Hypothalamus (tissue), 51 donors: ENCODE data around the gene LYPLAL1.
"Not testable (repeated sequence)": the region's sequence is repeated elsewhere in the genome, so short reads cannot be mapped to it uniquely, and the experiment has no call there.

Experiments
- DNase-seq, 51 donors: peaks; one replicate each; lab custom pipeline; 2025; lab: John Stamatoyannopoulos, UW

LYPLAL1 gene

DNA sequence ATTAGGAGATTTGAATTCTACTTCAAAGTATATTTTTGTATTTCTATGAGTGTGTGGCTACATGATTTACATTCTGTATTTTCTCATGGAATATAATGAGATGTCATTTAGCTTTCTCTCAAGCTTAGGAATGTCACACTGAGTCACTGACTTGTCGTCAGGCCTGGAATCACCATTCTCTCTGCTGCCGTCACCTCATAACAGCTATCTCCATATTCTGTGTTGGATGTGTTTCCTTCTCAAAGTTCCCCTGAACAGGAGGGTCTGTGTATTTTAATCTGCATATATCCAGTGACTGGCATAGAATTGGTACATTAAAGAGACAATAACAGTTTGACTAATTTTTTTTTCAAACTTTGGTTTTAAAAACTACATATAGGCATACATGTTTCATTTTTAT, 35.9 kb downstream of the LYPLAL1 start:
- DNase-seq, result no peak

DNA sequence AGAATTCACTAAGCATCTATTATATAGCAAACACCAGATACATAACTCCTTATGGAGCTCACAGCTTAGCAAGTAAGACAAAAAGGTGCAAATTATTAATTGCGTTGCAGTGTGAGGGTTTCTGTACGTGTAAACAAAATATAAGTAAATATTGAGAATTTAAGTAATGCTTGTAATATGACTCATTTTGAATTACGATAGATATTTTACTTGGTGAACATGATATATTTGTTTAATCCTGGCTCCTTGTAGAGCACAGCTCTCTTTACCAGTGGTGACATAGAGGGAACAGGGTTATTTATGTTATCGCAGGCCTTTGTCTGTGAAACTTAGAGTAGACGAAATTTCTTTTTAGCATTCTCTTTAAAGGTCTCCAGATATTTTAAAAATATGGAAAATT, 36.4 kb downstream of the LYPLAL1 start:
- DNase-seq, result no peak

DNA sequence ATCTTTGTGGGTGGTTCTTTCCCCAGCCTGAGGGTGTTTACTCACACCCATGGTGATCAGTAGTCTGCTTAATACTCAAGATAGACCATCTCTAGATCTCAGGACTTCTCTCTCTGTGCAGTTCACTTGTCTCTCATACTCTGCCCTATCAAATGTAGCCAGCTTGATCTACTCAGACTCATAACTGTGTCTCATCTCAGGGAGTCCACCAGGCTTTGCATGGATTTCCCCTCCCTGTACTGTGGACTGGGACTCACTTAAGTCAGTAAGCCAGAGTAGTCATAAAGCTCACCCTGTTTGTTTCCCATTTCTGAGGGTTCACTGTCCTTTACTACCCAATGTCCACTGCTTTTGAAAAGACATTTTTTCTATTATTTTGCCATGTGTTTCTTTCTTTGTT, 41.8 kb downstream of the LYPLAL1 start:
- DNase-seq, result no peak

DNA sequence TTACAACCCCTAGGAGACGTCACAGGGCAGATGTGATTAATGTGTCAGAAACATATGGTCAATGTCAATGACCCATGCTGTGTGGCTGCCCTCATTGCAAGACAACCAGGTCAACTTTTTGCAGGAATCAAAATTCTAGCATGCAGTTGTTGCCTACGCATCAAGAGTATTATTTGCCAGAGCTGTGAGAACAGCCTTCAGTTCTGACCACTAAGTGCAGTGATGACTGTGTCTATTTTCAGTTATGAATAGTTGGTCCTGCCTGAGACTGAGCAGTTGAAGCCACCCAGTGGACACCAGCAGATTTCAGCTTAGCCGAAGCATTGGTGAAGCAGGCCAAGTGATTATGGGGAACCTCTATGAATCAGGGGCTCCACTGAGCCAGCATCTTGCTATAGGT, 47.3 kb downstream of the LYPLAL1 start:
- DNase-seq, result no peak

DNA sequence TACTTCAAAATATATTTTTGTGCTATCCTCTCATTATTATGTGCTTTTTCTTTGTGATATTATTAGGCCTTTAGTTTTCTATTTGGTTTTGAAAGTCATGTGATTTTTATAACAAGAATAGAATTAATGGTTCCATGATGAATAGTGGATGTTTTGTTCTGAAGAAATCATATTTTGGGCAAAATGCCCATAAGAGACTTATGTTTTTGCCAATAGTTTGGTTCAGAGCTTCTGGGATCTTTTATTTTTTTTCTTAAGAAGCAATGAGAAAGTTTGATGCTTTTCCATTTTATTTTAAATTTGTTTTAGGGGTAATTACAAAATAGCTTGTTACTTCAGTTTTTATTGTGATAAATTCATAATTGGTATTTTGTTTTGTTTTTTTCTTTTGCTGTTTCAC, 49.8 kb downstream of the LYPLAL1 start:
- DNase-seq, result no peak

DNA sequence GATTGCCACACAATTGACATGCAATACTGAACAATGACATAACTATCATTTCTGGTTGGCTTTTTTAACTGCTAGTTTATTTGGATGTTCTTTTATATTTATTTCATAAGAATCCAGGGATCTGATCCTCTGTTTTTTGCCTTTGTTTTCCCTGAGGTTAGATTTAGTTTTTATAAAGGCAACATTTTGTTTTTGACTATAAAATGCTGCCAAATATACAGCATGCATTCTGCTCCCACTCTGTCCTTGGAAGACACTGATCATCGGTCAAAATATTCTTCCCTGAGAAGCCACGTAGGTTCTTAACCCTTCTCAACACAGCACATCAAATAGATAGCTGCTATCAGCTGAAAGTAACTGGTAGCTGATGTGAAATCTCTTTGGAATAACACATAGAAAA, 52.5 kb downstream of the LYPLAL1 start:
- no peak for DNase-seq

DNA sequence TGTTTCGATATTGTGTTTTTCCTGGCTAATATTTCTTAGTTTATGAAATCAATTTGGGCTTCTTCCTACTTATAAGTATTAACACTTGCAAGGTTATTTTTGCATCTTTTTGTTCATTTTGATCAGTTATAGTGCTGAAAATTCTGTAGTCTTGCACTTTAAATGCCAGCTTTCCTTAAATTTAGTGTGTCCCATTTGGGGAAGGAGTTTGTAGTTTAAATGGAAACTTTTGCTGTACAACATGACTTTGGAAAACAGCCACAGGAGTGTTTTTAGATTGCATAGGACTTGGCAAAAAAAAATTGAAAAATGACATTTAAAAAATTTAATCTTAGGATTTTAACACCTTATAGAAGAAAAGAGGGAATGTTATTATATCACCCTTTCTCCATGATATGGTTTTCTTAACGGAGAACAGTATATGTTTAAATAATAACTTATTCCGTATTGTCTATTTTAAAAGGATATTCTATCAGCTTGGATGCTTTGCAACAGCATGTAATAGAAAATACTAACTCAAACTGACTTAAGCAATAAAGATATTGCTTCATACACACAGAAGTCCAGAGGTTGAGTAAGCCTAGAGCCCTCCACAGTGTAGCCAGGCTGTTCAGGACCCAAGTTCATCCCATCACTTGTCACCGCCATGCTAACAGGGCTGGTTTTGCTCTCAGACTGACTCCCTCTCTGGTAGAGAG, 53.8 kb downstream of the LYPLAL1 start:
- DNase-seq, result no peak

DNA sequence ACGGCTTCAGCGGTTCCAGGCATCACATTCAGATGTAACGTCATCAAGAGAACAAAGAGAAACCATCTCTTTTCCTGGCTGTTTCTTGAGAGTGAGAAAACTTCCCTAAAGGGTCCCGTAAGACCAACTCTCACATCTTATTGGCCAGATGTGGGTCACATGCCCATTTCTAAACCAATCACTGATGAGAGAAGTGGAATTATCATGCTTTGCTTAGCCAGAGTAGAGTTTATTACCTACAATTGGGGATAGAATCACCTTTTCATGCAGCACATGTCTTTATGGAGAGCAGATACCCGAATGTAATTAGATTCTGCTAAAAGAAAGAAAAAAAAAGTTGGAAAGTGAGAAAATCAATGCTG, 54.4 kb downstream of the LYPLAL1 start:
- no peak for DNase-seq

DNA sequence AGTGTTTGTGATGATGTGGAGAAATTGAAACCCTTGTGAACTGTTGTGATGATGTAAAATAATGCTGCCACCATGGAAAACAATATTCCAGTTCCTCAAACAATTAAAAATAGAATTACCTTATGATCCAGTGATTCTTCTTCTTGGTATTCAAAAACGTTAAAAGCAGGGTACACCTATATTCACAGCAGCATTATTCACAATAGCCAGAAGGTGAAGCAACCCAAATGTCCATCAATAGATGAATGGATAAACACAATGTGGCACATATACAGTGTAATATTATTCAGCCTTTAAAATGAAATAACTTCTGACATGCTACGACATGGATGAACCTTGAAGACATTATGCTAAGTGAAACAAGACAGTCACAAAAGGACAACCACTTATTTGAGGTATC, 59.2 kb downstream of the LYPLAL1 start:
- DNase-seq, result no peak

DNA sequence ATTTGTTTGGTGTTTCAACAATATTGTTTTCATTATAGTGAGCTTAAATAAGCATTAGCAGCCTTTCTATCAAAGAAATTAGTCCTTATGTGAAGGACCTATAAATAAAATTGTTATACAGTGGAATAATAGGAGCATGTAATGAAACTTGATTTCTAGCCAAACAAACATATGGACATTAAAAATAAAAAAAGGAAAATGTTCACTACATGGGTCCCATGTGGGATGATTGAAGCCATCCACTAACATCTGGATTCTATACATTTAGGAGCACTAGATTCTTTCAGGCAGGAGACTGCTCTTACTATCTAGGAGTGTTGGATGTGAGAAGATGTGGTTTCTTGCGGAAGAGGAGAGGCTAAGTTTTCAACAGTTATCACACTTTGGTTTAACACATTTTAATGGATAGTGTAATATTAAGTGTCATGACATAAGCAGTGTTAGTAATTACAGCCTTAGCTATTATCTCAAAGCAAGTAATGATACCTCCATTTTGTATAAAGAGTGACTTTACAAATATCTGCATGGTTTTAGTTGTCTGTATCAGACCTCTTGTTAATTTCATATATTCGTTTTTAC, 62.3 kb downstream of the LYPLAL1 start:
- no peak for DNase-seq

DNA sequence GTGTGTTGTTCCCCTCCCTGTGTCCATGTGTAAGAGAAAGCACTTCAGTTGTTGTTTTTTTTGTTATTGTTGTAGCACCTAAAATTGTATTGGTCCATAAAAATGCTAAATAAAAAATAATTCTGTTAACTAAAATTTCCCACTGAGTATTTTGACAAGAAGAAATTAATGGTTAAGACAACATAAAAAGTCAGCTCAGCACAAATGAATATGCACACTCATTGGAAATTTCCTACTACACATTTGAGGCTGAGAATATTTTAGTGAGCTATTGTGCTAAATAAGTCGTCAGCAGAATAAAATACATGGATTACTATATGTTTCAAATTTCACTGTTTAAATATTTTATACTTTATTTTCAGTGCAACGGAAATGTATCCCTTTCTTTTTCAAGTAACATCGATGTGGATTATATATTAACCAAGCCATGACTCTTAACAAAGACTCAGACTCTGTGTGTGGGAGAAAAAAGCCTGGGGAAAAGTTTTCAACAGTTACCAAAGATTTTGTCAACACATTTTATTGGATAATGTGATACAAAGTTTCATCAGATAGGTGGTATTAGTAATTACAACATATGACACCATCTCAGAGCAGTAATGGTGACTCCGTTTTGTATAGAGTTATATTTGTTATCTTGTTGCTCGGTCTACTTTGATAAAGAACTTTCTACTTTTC, 63.4 kb downstream of the LYPLAL1 start:
- no peak for DNase-seq

DNA sequence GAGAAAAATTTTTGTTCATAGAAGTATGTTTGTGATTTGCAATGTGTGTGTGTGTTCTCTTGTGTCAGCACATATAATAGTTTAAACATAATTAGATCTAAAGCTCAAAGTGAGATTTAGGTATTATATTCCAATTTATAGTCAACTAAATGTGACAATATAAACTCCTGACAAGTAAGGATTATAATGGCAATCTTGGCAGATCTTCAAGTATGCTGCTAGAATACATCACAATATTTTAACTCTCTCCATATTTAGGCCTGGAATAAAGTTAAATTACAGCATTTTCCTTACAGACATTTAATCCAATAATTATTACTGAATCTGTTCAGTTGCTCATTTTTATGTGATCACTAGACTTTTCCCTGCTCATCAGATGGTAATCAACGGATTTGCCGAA, 65.8 kb downstream of the LYPLAL1 start:
- no peak for DNase-seq

DNA sequence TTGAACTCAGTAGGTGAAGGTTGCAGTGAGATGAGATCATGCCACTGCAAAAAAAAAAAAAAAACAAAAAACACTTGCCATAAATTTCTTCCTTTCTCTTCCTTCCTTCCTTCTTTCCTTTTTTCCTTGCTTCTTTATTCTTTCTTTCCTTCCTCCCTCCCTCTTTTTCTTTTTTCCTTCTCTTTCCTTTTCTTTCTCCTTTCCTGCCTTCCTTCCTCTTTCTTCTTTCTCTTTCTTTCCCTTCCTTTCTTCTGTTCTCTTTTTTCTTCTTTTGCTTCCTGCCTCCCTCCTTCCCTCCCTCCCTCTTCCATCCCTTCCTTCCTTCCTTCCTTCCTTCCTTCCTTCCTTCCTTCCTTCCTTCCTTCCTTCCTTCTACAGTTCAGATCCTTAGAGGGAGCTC, 71.2 kb downstream of the LYPLAL1 start:
- no peak for DNase-seq

DNA sequence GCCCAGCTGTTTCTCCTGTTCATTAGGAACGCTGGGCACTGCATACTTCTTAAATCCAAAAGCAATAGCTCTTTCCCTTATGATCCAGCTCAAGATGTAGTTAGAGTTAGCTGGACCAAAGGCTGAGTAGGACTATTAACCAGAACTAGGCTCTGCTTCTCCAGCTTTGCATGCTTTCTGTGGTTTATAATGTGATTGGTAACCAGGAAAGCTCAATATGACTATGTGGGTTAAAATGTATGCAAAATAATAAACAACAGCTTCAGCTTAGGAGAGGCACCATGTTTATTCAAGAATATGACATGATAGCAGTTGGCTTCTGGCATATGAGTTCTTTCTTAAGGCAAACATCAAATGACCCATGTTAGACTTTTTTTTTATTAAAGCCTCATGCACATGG, 73.8 kb downstream of the LYPLAL1 start:
- DNase-seq, result no peak

DNA sequence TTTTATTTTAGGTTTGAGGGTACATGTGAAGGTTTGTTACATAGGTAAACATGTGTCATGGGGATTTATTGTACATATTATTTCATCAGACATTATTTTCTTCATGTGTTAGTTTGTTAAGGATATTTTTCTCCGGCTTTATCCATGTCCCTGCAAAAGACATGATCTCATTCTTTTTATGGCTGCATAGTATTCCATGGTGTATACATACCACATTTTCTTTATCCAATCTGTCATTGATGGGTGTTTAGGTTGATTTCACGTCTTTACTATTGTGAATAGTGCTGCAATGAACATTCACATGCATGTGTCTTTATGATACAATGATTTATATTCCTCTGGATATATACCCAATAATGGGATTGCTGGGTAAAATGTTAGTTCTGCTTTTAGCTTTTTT, 76.8 kb downstream of the LYPLAL1 start:
- DNase-seq, result not testable (repeated sequence)

DNA sequence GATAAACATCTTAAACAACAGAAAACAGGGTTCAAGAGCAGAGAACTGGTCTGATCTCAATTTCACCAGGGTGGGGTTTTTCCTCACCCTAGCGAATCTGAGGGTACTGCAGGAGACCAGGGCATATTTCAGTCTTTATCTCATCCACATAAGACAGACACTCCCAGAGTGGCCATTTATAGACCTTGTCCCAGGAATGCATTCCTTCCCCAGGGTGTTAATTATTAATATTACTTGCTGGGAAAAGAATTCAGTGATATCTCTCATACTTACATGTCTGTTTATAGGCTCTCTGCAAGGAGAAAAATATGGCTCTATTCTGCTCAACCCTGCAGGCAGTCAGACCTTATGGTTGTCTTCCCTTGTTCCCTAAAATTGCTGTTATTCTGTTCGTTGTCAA, 84.1 kb downstream of the LYPLAL1 start:
- no peak for DNase-seq

DNA sequence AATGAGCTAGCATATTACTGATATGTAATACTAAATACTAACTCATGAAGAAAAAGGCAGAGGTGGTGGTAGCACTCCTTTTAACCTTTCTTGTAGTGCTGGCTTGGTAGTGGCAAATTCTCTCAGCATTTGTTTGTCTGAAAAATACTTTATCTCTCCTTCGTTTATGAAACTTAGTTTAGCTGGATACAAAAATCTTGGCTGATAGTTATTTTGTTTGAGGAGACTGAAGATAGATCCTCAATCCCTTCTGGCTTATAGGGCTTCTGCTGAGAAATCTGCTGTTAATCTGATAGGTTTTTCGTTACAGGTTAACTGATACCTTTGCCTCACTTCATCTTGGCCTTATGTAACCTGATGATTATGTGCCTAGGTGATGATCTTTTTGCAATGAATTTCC, 87.8 kb downstream of the LYPLAL1 start:
- no peak for DNase-seq
